ENCODE results near the gene CD7. TPM values are rescaled to one million over a fixed set of nuclear protein-coding genes. Genes with fewer than 3 reads are reported as not detected.
A peak's percentile ranks its signal among the peaks of the same experiment; 100 is the strongest.

Gene CD7
- total RNA-seq, 1 donor from 2014 or later, result 0.83 TPM

GRCh38 chr17:82334622-82335394 is 17.4 kb upstream of the CD7 start:
- H3K4me3 Mint-ChIP-seq, result peak overlapping the region; percentile 70
- no peak for TF ChIP-seq CTCF (IDR thresholded peaks at IDR 0.05; ENCODE audit: unreplicated experiment)
- peaks cover 56% of the 10 kb centered on the region for H3K4me1 Mint-ChIP-seq
- DNase-seq (ENCODE audit: low spot score in 2 of 2, unreplicated experiment in 2 of 2), result no peak
- H3K27me3 Mint-ChIP-seq (ENCODE audit: low read depth), result peaks cover 29% of the 10 kb centered on the region
- peak overlapping the region; percentile 89 for H3K27ac Mint-ChIP-seq
- no peaks in the 10 kb centered on the region for H3K36me3 Mint-ChIP-seq
- H3K9me3 Mint-ChIP-seq, result no peaks in the 10 kb centered on the region

- Mint-ChIP-seq H3K27ac (no peak overlapping the region), H3K36me3 (no peaks in the 10 kb centered on the region), H3K4me1 (peaks cover 56% of the 10 kb centered on the region), H3K4me3 (no peak overlapping the region), H3K9me3 (no peaks in the 10 kb centered on the region), H3K27me3 (ENCODE audit: low read depth) (peaks cover 29% of the 10 kb centered on the region)
- DNase-seq (ENCODE audit: low spot score in 2 of 2, unreplicated experiment in 2 of 2), result no peak
- no peak for TF ChIP-seq CTCF (IDR thresholded peaks at IDR 0.05; ENCODE audit: unreplicated experiment)
Measured at GRCh38 chr17:82334204-82334621, 16.8 kb upstream of the CD7 start.

GRCh38 chr17:82333279-82334171 is 16.1 kb upstream of the CD7 start, which contains the start of gene SECTM1:
SECTM1 (minus strand) TSS chr17:82333766; CDS start chr17:82327240, 6,526 bp downstream.
- H3K4me3 Mint-ChIP-seq, result peak within 1 kb of the TSS; percentile 67
- H3K9me3 Mint-ChIP-seq, result no peaks in the 10 kb centered on the region
- peaks cover 55% of the 10 kb centered on the region for H3K4me1 Mint-ChIP-seq
- TF ChIP-seq CTCF (IDR thresholded peaks at IDR 0.05; ENCODE audit: unreplicated experiment), result no peak
- no peaks in the 10 kb centered on the region for H3K36me3 Mint-ChIP-seq
- DNase-seq (ENCODE audit: low spot score in 2 of 2, unreplicated experiment in 2 of 2), result no peak
- peak within 1 kb of the TSS; percentile 30 for H3K27ac Mint-ChIP-seq
- peaks cover 29% of the 10 kb centered on the region for H3K27me3 Mint-ChIP-seq (ENCODE audit: low read depth)

- TF ChIP-seq CTCF (IDR thresholded peaks at IDR 0.05; ENCODE audit: unreplicated experiment), result no peak
- Mint-ChIP-seq H3K27me3 (ENCODE audit: low read depth) (peaks cover 29% of the 10 kb centered on the region), H3K4me3 (peak overlapping the region; percentile 67), H3K9me3 (no peaks in the 10 kb centered on the region), H3K27ac (peak overlapping the region; percentile 30), H3K36me3 (no peaks in the 10 kb centered on the region), H3K4me1 (peaks cover 55% of the 10 kb centered on the region)
- DNase-seq (ENCODE audit: low spot score in 2 of 2, unreplicated experiment in 2 of 2), result no peak
Measured at GRCh38 chr17:82332669-82333278, 15.4 kb upstream of the CD7 start.

- H3K27me3 Mint-ChIP-seq (ENCODE audit: low read depth), result peaks cover 29% of the 10 kb centered on the region
- H3K9me3 Mint-ChIP-seq, result no peaks in the 10 kb centered on the region
- peaks cover 58% of the 10 kb centered on the region for H3K4me1 Mint-ChIP-seq
- H3K4me3 Mint-ChIP-seq, result no peak overlapping the region
- no peak for TF ChIP-seq CTCF (IDR thresholded peaks at IDR 0.05; ENCODE audit: unreplicated experiment)
- no peak for DNase-seq (ENCODE audit: low spot score in 2 of 2, unreplicated experiment in 2 of 2)
- H3K36me3 Mint-ChIP-seq, result no peaks in the 10 kb centered on the region
- no peak overlapping the region for H3K27ac Mint-ChIP-seq
Measured at GRCh38 chr17:82331345-82331939, 14.0 kb upstream of the CD7 start.

Measured in mesothelial cell of epicardium (in vitro differentiated cells).